K562 (cell line): ENCODE data around the gene BCKDHB. TPM values are rescaled to one million over a fixed set of nuclear protein-coding genes. Genes with fewer than 3 reads are reported as not detected.

ENCODE experiments used
- ATAC-seq: fragments of 200-7000 bp; cut with Tn5 transposase; 3 replicates; pipeline ENCODE4 v1.9.1; 2020; ENCODE audit warnings: moderate library complexity
- BruUV-seq: library from RNA; stranded (reverse); fragments of 400-500 nt; replicated peaks from 2 replicates; lab custom pipeline; 2021; lab: Mats Ljungman, UMichigan
- CTCF ChIA-PET: fragments of 300-600 bp; formaldehyde crosslinking; extraction: SDS; loops from one replicate; lab custom pipeline; 2021; ENCODE audit warnings: low intra/inter-chr PET ratio; lab: Yijun Ruan, JAX
- POLR2A ChIA-PET: fragments of 300-600, 350-650 bp; sonication (Branson Sonifier 250); formaldehyde crosslinking; extraction: SDS; loops from one replicate; lab custom pipeline; 2021; ENCODE audit warnings: antibody characterized with exemption, inconsistent platforms; lab: Yijun Ruan, JAX
- DNase-seq, 4 experiments: peaks; one replicate each; pipeline versions ENCODE4 v3.0.0 to v3.0.0-alpha.2; 2011 to 2018; ENCODE audit warnings: low spot score in 3 of 4, mixed read lengths in 3 of 4; ENCODE audit errors: extremely low read depth in 1 of 4
- FAIRE-seq: peaks from 2 replicates; lab custom pipeline; 2011; peaks lifted over from hg19 to GRCh38; lab: Jason Lieb, UNC
- H2AFZ ChIP-seq: 2 replicates; pipeline ENCODE4 v1.6.0; 2011; ENCODE audit warnings: low read depth, low read length, control low read depth, inconsistent platforms
- H3K27ac ChIP-seq: fragments of 200-600 bp; 3 replicates; pipeline ENCODE4 v1.8.0; 2011; ENCODE audit warnings: low read depth, mild to moderate bottlenecking, control low read depth, inconsistent platforms, low read length, moderate library complexity, mixed read lengths; ENCODE audit errors: extremely low read depth
- H3K27me3 ChIP-seq, 2 experiments: fragments of 300-600 bp in 1 of 2; 2 replicates in 1 of 2; 3 replicates in 1 of 2; pipeline versions ENCODE4 v1.6.0 to v1.8.0; 2011; ENCODE audit warnings: inconsistent platforms in 2 of 2, low read length in 2 of 2, mild to moderate bottlenecking in 1 of 2, mixed read lengths in 1 of 2, moderate library complexity in 1 of 2; ENCODE audit not compliant: control insufficient read depth in 2 of 2, insufficient read depth in 2 of 2
- H3K36me3 ChIP-seq: fragments of 300-600 bp; 3 replicates; pipeline ENCODE4 v1.8.0; 2011; ENCODE audit warnings: mild to moderate bottlenecking, low read length, inconsistent platforms; ENCODE audit not compliant: control insufficient read depth, insufficient read depth
- H3K4me1 ChIP-seq, 2 experiments: fragments of 200-600 bp in 1 of 2; replicated peaks in 1 of 2; 2 replicates in 1 of 2; 3 replicates in 1 of 2; pipeline versions ENCODE4 v1.5.1 to v1.8.0; 2011; ENCODE audit warnings: inconsistent platforms in 2 of 2, low read length in 2 of 2, mild to moderate bottlenecking in 1 of 2, mixed read lengths in 1 of 2, moderate library complexity in 1 of 2; ENCODE audit not compliant: control insufficient read depth in 2 of 2, insufficient read depth in 2 of 2
- H3K4me2 ChIP-seq: 2 replicates; pipeline ENCODE4 v1.6.1; 2011; ENCODE audit warnings: low read length, control low read depth, inconsistent platforms, mixed read lengths; ENCODE audit not compliant: insufficient read depth
- H3K4me3 ChIP-seq: fragments of 200-600 bp; sonication (generic), shearing (Covaris generic); 2 replicates; pipeline ENCODE4 v1.5.1; 2016; ENCODE audit warnings: control low read depth, inconsistent platforms
- H3K79me2 ChIP-seq: fragments of 200-600 bp; 3 replicates; pipeline ENCODE4 v1.8.0; 2011; ENCODE audit warnings: low read length, inconsistent platforms; ENCODE audit not compliant: control insufficient read depth, insufficient read depth
- H3K9ac ChIP-seq, 2 experiments: 2 replicates each; pipeline versions ENCODE4 v1.6.0 to v1.6.1; 2011; ENCODE audit warnings: low read depth in 2 of 2, low read length in 2 of 2, control low read depth in 1 of 2, inconsistent platforms in 1 of 2, mild to moderate bottlenecking in 1 of 2, mixed read lengths in 1 of 2; ENCODE audit not compliant: insufficient read depth in 1 of 2
- H3K9me1 ChIP-seq: one replicate; pipeline ENCODE4 v1.6.0; 2011; ENCODE audit warnings: inconsistent platforms, mild to moderate bottlenecking, low read length, moderate library complexity; ENCODE audit not compliant: control insufficient read depth, insufficient read depth
- H3K9me3 ChIP-seq: replicated peaks from 2 replicates; pipeline ENCODE4 v1.5.1; 2011; ENCODE audit warnings: low read depth, low read length, inconsistent platforms; ENCODE audit not compliant: control insufficient read depth, insufficient read depth
- H4K20me1 ChIP-seq: replicated peaks from 2 replicates; pipeline ENCODE4 v1.6.1; 2011; ENCODE audit warnings: low read length, inconsistent platforms, mixed read lengths; ENCODE audit not compliant: control insufficient read depth, insufficient read depth
- PURB ChIP-seq: sonication (generic); formaldehyde crosslinking; IDR thresholded peaks from 2 replicates; pipeline ENCODE4 v1.9.0; 2021; ENCODE audit warnings: low read depth, mild to moderate bottlenecking, missing genetic modification reagents
- SIRT6 ChIP-seq: IDR thresholded peaks from one replicate; pipeline ENCODE4 v1.6.1; 2012; ENCODE audit warnings: low read depth, mild to moderate bottlenecking, control low read depth, inconsistent platforms, low read length, moderate library complexity
- SLC30A9 ChIP-seq: fragments of 250-450 bp; sonication (Bioruptor Pico); IDR thresholded peaks from 2 replicates; pipeline ENCODE4 v1.8.0; 2022; ENCODE audit warnings: mild to moderate bottlenecking, moderate library complexity
- ZFP36 ChIP-seq: fragments of 150-350 bp; IDR thresholded peaks from 2 replicates; pipeline ENCODE4 v1.6.1; 2018; ENCODE audit warnings: low read length, low read depth; ENCODE audit not compliant: partially characterized antibody
- ZNF212 ChIP-seq: fragments of 450-650 bp; formaldehyde crosslinking; IDR thresholded peaks from 2 replicates; pipeline ENCODE4 v1.4.0; 2020; ENCODE audit warnings: mild to moderate bottlenecking
- ZNF311 ChIP-seq: fragments of 250-450 bp; sonication (Bioruptor Pico); IDR thresholded peaks from 2 replicates; pipeline ENCODE4 v1.4.0; 2020; ENCODE audit warnings: mild to moderate bottlenecking, moderate library complexity
- ZNF324 ChIP-seq: fragments of 250-450 bp; sonication (Bioruptor Pico); IDR thresholded peaks from 2 replicates; pipeline ENCODE4 v1.4.0; 2020; ENCODE audit warnings: mild to moderate bottlenecking
- ZNF589 ChIP-seq: fragments of 200-800 bp; sonication (Bioruptor generic); IDR thresholded peaks from 2 replicates; pipeline ENCODE4 v1.6.1; 2016; ENCODE audit warnings: low read depth, missing genetic modification characterization, missing compliant biosample characterization
- WGBS: fragments of 100-300 bp; shearing (Covaris generic); methylation state at CpG from one replicate; pipeline ENCODE4 v1.1.6; 2016; ENCODE audit warnings: low coverage, mixed read lengths; ENCODE audit not compliant: insufficient coverage; ENCODE audit errors: missing lambda C conversion rate; 5-methylcytosine and 5-hydroxymethylcytosine counted together
- in situ Hi-C: fragments of 300-500 bp; cut with MboI; formaldehyde crosslinking; loops from 4 replicates; pipeline ENCODE4 v1.15.0; 2018; ENCODE audit warnings: inconsistent platforms, mixed read lengths
- intact Hi-C: fragments of 100-400 bp; cut with micrococcal nuclease; formaldehyde crosslinking; loops from 2 replicates; pipeline ENCODE4 v1.14.2; 2022
- polyA plus RNA-seq, 8 experiments: library from polyadenylated mRNA; depleted of rRNA in 4 of 8; stranded (reverse) in 5 of 8; unstranded in 3 of 8; fragments of >200 nt; fragmentation: Nextera tagmentation in 2 of 8; fragmentation: Illumina TruSeq in 1 of 8; extraction: Ambion mirVana in 2 of 8; extraction: Trizol in 1 of 8; gene quantifications; 2 replicates each; pipeline versions ENCODE4 v1.2.1 to v1.2.3, GENCODE V29; 2011 to 2014; ENCODE audit warnings: inconsistent platforms in 1 of 8, missing spikeins in 1 of 8
- total RNA-seq, 7 experiments: library from RNA; depleted of rRNA in 6 of 7; stranded (reverse); fragments of >200 nt in 6 of 7; fragmentation: Illumina TruSeq in 2 of 7; extraction: Trizol in 2 of 7; gene quantifications; 2 replicates each; pipeline versions ENCODE4 v1.2.1 to v1.2.3, GENCODE V29; 2011 to 2021; ENCODE audit warnings: low replicate concordance in 1 of 7
- TF ChIP-seq, protein P1 (sequence below): fragments of 450-650 bp; IDR thresholded peaks from 2 replicates; pipeline ENCODE4 v1.6.1; 2016; ENCODE audit warnings: antibody characterized with exemption
- TF ChIP-seq, protein P2 (sequence below): sonication (generic); formaldehyde crosslinking; IDR thresholded peaks from 2 replicates; pipeline ENCODE4 v1.8.1; 2023; ENCODE audit warnings: mild to moderate bottlenecking, missing genetic modification reagents, moderate library complexity

The BCKDHB gene
- total and polyA plus RNA-seq, 9 of the 15 experiments (the other 6 are each of a cell fraction or from before 2014, with no cell fraction given): 4.1 to 23.7 (median 7.5) TPM

DNA sequence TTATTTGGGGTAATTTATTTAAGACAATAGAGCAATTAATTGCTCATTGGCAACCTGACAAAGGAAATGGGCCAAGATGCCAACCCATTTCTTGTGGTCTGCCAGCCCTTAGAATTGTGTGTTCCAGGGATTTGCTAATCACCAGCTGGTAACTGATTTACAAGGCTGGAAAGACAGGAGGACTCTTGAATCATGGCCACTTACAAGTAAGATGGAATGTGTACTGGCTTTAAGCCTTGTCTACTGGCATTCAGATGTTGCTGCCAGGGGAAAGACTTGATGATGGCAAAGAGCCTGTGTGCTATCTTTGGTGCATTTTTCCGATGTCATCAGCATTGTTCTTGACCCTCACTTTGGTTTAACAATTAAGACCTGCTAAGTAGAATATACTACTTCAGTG is 91.0 kb downstream of the BCKDHB start (continued):
- TF ChIP-seq ZNF589 (CRISPR knock-in tag) (no peak), PURB (CRISPR knock-in tag) (no peak), ZFP36 (no peak)

DNA sequence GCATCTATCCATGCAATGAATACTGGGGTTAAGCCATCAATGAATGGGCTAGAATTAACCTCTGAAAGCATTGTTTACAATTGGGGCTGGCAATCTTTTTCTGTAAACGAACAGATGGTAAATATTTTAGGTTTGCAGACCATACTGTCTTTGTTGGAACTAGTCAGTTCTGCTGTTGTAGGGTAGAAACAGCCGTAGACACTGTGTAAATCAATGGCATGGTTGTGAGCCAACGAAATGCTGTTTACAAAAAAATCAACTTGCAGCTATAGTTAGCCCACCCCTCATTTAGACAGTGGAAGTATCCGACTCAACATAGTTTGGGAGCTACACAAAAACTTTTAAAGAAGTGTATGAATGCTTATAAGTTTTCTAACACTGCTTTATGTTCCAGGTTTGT is 91.5 kb downstream of the BCKDHB start:
- in situ Hi-C loops: no loop called here
- no peaks in the 10 kb centered on the region for H3K27me3 ChIP-seq
- TF ChIP-seq, protein P1, sequence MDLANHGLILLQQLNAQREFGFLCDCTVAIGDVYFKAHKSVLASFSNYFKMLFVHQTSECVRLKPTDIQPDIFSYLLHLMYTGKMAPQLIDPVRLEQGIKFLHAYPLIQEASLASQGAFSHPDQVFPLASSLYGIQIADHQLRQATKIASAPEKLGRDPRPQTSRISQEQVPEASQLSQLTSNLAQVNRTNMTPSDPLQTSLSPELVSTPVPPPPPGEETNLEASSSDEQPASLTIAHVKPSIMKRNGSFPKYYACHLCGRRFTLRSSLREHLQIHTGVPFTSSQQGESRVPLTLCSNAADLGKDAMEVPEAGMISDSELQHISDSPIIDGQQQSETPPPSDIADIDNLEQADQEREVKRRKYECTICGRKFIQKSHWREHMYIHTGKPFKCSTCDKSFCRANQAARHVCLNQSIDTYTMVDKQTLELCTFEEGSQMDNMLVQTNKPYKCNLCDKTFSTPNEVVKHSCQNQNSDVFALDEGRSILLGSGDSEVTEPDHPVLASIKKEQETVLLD: no peak
- TF ChIP-seq, protein P2, sequence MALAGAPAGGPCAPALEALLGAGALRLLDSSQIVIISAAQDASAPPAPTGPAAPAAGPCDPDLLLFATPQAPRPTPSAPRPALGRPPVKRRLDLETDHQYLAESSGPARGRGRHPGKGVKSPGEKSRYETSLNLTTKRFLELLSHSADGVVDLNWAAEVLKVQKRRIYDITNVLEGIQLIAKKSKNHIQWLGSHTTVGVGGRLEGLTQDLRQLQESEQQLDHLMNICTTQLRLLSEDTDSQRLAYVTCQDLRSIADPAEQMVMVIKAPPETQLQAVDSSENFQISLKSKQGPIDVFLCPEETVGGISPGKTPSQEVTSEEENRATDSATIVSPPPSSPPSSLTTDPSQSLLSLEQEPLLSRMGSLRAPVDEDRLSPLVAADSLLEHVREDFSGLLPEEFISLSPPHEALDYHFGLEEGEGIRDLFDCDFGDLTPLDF (CRISPR knock-in tag): no peak
- TF ChIP-seq SLC30A9: no peak
- no peak for TF ChIP-seq ZNF212 (CRISPR knock-in tag)
- no peak for TF ChIP-seq SIRT6
- TF ChIP-seq ZNF311 (CRISPR knock-in tag): no peak
- no peak for TF ChIP-seq ZNF324
- H3K27ac ChIP-seq: no peak overlapping the region
- no peak for FAIRE-seq
- H3K79me2 ChIP-seq: no peaks in the 10 kb centered on the region
- no peak overlapping the region for H3K4me2 ChIP-seq
- H3K4me3 ChIP-seq: no peak overlapping the region
- H3K9me3 ChIP-seq: no peaks in the 10 kb centered on the region
- POLR2A ChIA-PET: no interaction called here
- H2AFZ ChIP-seq: no peak overlapping the region
- intact Hi-C loops: no loop called here
- H3K4me1 ChIP-seq: no peaks in the 10 kb centered on the region
- no peak overlapping the region for H3K9ac ChIP-seq
- CTCF ChIA-PET: no interaction called here
- no peaks in the 10 kb centered on the region for H3K9me1 ChIP-seq
- no TSS peak for BruUV-seq
- DNase-seq: no peak
- no peak for ATAC-seq
- no peaks in the 10 kb centered on the region for H3K36me3 ChIP-seq
- no peaks in the 10 kb centered on the region for H4K20me1 ChIP-seq
- 8% methylated on average over 4 of the region's 4 CpGs for WGBS
